Brain microvascular endothelial cell (primary cell): ENCODE data around the gene BAZ1A.
A peak's percentile ranks its signal among the peaks of the same experiment; 100 is the strongest.

Experiments used
- DNase-seq: peaks from one replicate; pipeline ENCODE4 v3.0.0-alpha.2; 2020
- H3K27ac ChIP-seq: fragments of 250-450 bp; sonication (Bioruptor Pico); 2 replicates; pipeline ENCODE4 v1.5.1; 2020; ENCODE audit warnings: mild to moderate bottlenecking, moderate library complexity
- H3K27me3 ChIP-seq: fragments of 250-450 bp; sonication (Bioruptor Pico); replicated peaks from 2 replicates; pipeline ENCODE4 v1.5.1; 2020; ENCODE audit warnings: mild to moderate bottlenecking
- H3K36me3 ChIP-seq: fragments of 250-450 bp; sonication (Bioruptor Pico); replicated peaks from 2 replicates; pipeline ENCODE4 v1.5.1; 2020; ENCODE audit warnings: mild to moderate bottlenecking
- H3K4me3 ChIP-seq: 2 replicates; pipeline ENCODE4 v1.5.1; 2011; ENCODE audit warnings: low read depth, mild to moderate bottlenecking, control low read depth, low read length, moderate library complexity
- CTCF ChIP-seq: IDR thresholded peaks from 2 replicates; pipeline ENCODE4 v1.5.1; 2011; ENCODE audit warnings: low read depth, mild to moderate bottlenecking, moderate library complexity, low read length, control low read depth, inconsistent platforms; ENCODE audit errors: missing control alignments
- in situ Hi-C: cut with HindIII; loops from 2 replicates; pipeline ENCODE4 v1.10.0; 2017; ENCODE audit warnings: low sequenced_read_pairs, low pct_ligation_motif_present

Gene BAZ1A

GRCh38 chr14:34883954-34884353 lies 8.8 kb upstream of the BAZ1A start:
- no peak for DNase-seq
- Histone ChIP-seq H3K4me3 (no peak overlapping the region), H3K36me3 (no peaks in the 10 kb centered on the region), H3K27me3 (no peaks in the 10 kb centered on the region), H3K27ac (no peak overlapping the region)
- TF ChIP-seq CTCF, result no peak
- in situ Hi-C loops, result no loop called here

GRCh38 chr14:34874386-34875030 lies 652 bp downstream of the BAZ1A start:
- Histone ChIP-seq H3K4me3 (peak overlapping the region; percentile 83), H3K36me3 (no peaks in the 10 kb centered on the region), H3K27ac (peak overlapping the region; percentile 95), H3K27me3 (no peaks in the 10 kb centered on the region)
- DNase-seq, result peak; percentile 30
- no peak for TF ChIP-seq CTCF
- in situ Hi-C loops, result no loop called here

- no peak for TF ChIP-seq CTCF
- Histone ChIP-seq H3K36me3 (no peaks in the 10 kb centered on the region), H3K27me3 (no peaks in the 10 kb centered on the region), H3K4me3 (peak overlapping the region; percentile 83), H3K27ac (peak overlapping the region; percentile 95)
- no peak for DNase-seq
- in situ Hi-C loops, result no loop called here
Measured at GRCh38 chr14:34873589-34874385, 1.4 kb downstream of the BAZ1A start.

- H3K4me3 ChIP-seq, result peak overlapping the region; percentile 83
- no peak for TF ChIP-seq CTCF
- peaks cover 1% of the 10 kb centered on the region for H3K36me3 ChIP-seq
- peak; percentile 51 for DNase-seq
- H3K27me3 ChIP-seq, result no peaks in the 10 kb centered on the region
- in situ Hi-C loops, result no loop called here
- peak overlapping the region; percentile 95 for H3K27ac ChIP-seq
Measured at GRCh38 chr14:34872822-34873588, 2.2 kb downstream of the BAZ1A start.

- Histone ChIP-seq H3K4me3 (no peak overlapping the region), H3K27me3 (no peaks in the 10 kb centered on the region), H3K27ac (no peak overlapping the region), H3K36me3 (peaks cover 7% of the 10 kb centered on the region)
- DNase-seq, result no peak
- in situ Hi-C loops, result no loop called here
- no peak for TF ChIP-seq CTCF
Measured at GRCh38 chr14:34867199-34867598, 8.0 kb downstream of the BAZ1A start.
